Esophagus muscularis mucosa (tissue), 4 donors: ENCODE measurements around the gene DYTN. TPM values are rescaled to one million over a fixed set of nuclear protein-coding genes. Genes with fewer than 3 reads are reported as not detected.

Experiments
- DNase-seq: peaks from one replicate; pipeline ENCODE4 v3.0.0-alpha.2; 2017; ENCODE audit errors: extremely low spot score
- H3K27ac ChIP-seq, 4 donors: fragments of 200-600 bp; sonication (generic); replicated peaks in 1 of 4; 1 replicate in 3 of 4; 2 replicates in 1 of 4; pipeline ENCODE4 v1.5.1; 2016 to 2019; ENCODE audit warnings: mild to moderate bottlenecking in 1 of 4
- H3K27me3 ChIP-seq, 4 donors: fragments of 200-600 bp; sonication (generic); one replicate each; pipeline versions ENCODE4 v1.5.1 to v1.6.0; 2016 to 2019
- H3K36me3 ChIP-seq, 4 donors: fragments of 200-600 bp; sonication (generic); one replicate each; pipeline ENCODE4 v1.5.1; 2016 to 2019
- H3K4me1 ChIP-seq, 4 donors: fragments of 200-600 bp; sonication (generic); one replicate each; pipeline ENCODE4 v1.5.1; 2016 to 2019
- H3K4me3 ChIP-seq, 4 donors: fragments of 200-600 bp; sonication (generic); 1 replicate in 2 of 4; 2 replicates in 2 of 4; pipeline ENCODE4 v1.5.1; 2016 to 2019; ENCODE audit warnings: mild to moderate bottlenecking in 4 of 4, moderate library complexity in 1 of 4
- H3K9me3 ChIP-seq, 4 donors: fragments of 200-600 bp; sonication (generic); 1 replicate in 3 of 4; 2 replicates in 1 of 4; pipeline ENCODE4 v1.5.1; 2016 to 2019
- CTCF ChIP-seq, 3 experiments: fragments of 200-600 bp in 2 of 3; fragments of 450-650 bp in 1 of 3; sonication (generic) in 2 of 3; IDR thresholded peaks; one replicate each; pipeline ENCODE4 v1.5.1; 2017 to 2019; ENCODE audit warnings: antibody characterized with exemption in 3 of 3, mild to moderate bottlenecking in 2 of 3, moderate library complexity in 1 of 3
- EP300 ChIP-seq: sonication (generic); formaldehyde crosslinking; IDR thresholded peaks from one replicate; pipeline ENCODE4 v1.6.1; 2017; ENCODE audit warnings: antibody characterized with exemption
- POLR2A ChIP-seq: fragments of 450-650 bp; IDR thresholded peaks from one replicate; pipeline ENCODE4 v1.6.1; 2017; ENCODE audit warnings: antibody characterized with exemption, moderate library complexity, mild to moderate bottlenecking, low read depth
- POLR2AphosphoS5 ChIP-seq, 2 donors: sonication (generic); formaldehyde crosslinking; IDR thresholded peaks; one replicate each; pipeline ENCODE4 v1.6.1; 2017; ENCODE audit warnings: antibody characterized with exemption in 2 of 2
- WGBS: methylation state at CpG from one replicate; pipeline ENCODE4 v1.1.5; 2018; 5-methylcytosine and 5-hydroxymethylcytosine counted together
- intact Hi-C: fragments of 100-400 bp; cut with DNase I; formaldehyde crosslinking; loops from one replicate; pipeline ENCODE4 v1.15.1; 2023
- total RNA-seq, 4 donors: library from RNA; depleted of rRNA; stranded (reverse); fragments of >200 nt; gene quantifications; one replicate each; pipeline versions ENCODE4 v1.1.0 to v1.2.1, GENCODE V29; 2016

Gene DYTN
- total RNA-seq, 4 donors from 2014 or later: not detected

GRCh38 chr2:206683546-206683945 lies 34.6 kb downstream of the DYTN start:
- no peak for TF ChIP-seq EP300
- no peak for TF ChIP-seq POLR2AphosphoS5 (IDR thresholded peaks at IDR 0.05)
- TF ChIP-seq POLR2A: no peak
- no peak for TF ChIP-seq CTCF (IDR thresholded peaks at IDR 0.05)
- intact Hi-C loops: no loop called here
- Histone ChIP-seq H3K27ac (no peak overlapping the region), H3K4me3 (no peak overlapping the region), H3K9me3 (no peaks in the 10 kb centered on the region), H3K27me3 (peaks cover 0 to 4% (median 0%) of the 10 kb centered on the region in 4 donors), H3K36me3 (no peaks in the 10 kb centered on the region), H3K4me1 (no peaks in the 10 kb centered on the region)
- no peak for DNase-seq
- 92% methylated on average over 4 of the region's 4 CpGs for WGBS

GRCh38 chr2:206670531-206671319 lies 47.5 kb downstream of the DYTN start:
- intact Hi-C loops: no loop called here
- TF ChIP-seq CTCF (IDR thresholded peaks at IDR 0.05) (no peak), EP300 (no peak), POLR2A (no peak)
- H3K27me3 ChIP-seq: peaks cover 0 to 20% (median 0%) of the 10 kb centered on the region in 4 donors
- no peaks in the 10 kb centered on the region for H3K4me1 ChIP-seq
- no peaks in the 10 kb centered on the region for H3K36me3 ChIP-seq
- H3K9me3 ChIP-seq: no peaks in the 10 kb centered on the region
- no peak for DNase-seq
- 78% methylated on average over 7 of the region's 7 CpGs for WGBS
- H3K4me3 ChIP-seq: no peak overlapping the region
- H3K27ac ChIP-seq: no peak overlapping the region

GRCh38 chr2:206665251-206665650 lies 52.9 kb downstream of the DYTN start:
- TF ChIP-seq EP300 (no peak), POLR2A (no peak), CTCF (IDR thresholded peaks at IDR 0.05) (no peak), POLR2AphosphoS5 (IDR thresholded peaks at IDR 0.05) (no peak)
- peaks cover 0 to 19% (median 0%) of the 10 kb centered on the region in 4 donors for H3K27me3 ChIP-seq
- H3K4me3 ChIP-seq: no peak overlapping the region
- H3K4me1 ChIP-seq: no peaks in the 10 kb centered on the region
- DNase-seq: no peak
- H3K27ac ChIP-seq: no peak overlapping the region
- no peaks in the 10 kb centered on the region for H3K9me3 ChIP-seq
- 81% methylated on average over 3 of the region's 3 CpGs for WGBS
- intact Hi-C loops: no loop called here
- H3K36me3 ChIP-seq: no peaks in the 10 kb centered on the region

GRCh38 chr2:206657087-206657486 lies 61.1 kb downstream of the DYTN start:
- peaks cover 0 to 5% (median 0%) of the 10 kb centered on the region in 4 donors for H3K9me3 ChIP-seq
- DNase-seq: no peak
- no peaks in the 10 kb centered on the region for H3K36me3 ChIP-seq
- no peak overlapping the region for H3K27ac ChIP-seq
- H3K4me3 ChIP-seq: no peak overlapping the region
- 93% methylated on average over 1 of the region's 1 CpG for WGBS
- no peaks in the 10 kb centered on the region for H3K4me1 ChIP-seq
- intact Hi-C loops: no loop called here
- H3K27me3 ChIP-seq: no peaks in the 10 kb centered on the region
- TF ChIP-seq CTCF (IDR thresholded peaks at IDR 0.05) (no peak), POLR2A (no peak), EP300 (no peak), POLR2AphosphoS5 (IDR thresholded peaks at IDR 0.05) (no peak)
